ENCODE results near the gene FBXL5.

The FBXL5 gene

GRCh38 chr4:15702941-15703403 is 47.8 kb upstream of the FBXL5 start, which contains the start of gene BST1:
Gene BST1, plus strand, starts transcription at chr4:15703065. Its CDS starts 80 bp downstream, at chr4:15703145.
- Histone ChIP-seq H2AFZ (ENCODE audit: low read depth, low read length, severe bottlenecking) (no peak within 1 kb of the TSS), H3K36me3 (ENCODE audit: low read length) (no peaks in the 10 kb centered on the region), H3K4me2 (ENCODE audit: low read depth, low read length, poor library complexity, severe bottlenecking) (peak within 1 kb of the TSS; percentile 22), H4K20me1 (ENCODE audit: low read depth, low read length) (no peaks in the 10 kb centered on the region), H3K27ac (ENCODE audit: low read depth, low read length) (no peak within 1 kb of the TSS), H3K27me3 (ENCODE audit: low read length) (no peaks in the 10 kb centered on the region), H3F3A (ENCODE audit: insufficient read depth) (no peaks in the 10 kb centered on the region), H3K79me2 (ENCODE audit: insufficient read depth, low read length) (no peaks in the 10 kb centered on the region), H3K9ac (ENCODE audit: low read length) (no peak within 1 kb of the TSS), H3K4me3 (ENCODE audit: insufficient read depth, low read length, poor library complexity, severe bottlenecking) (no peak within 1 kb of the TSS), H3K9me3 (ENCODE audit: insufficient read depth, low read length) (no peaks in the 10 kb centered on the region), H3K9me2 (replicated peaks; ENCODE audit: insufficient read depth, low read length) (no peaks in the 10 kb centered on the region)
- TF ChIP-seq EZH2phosphoT487 (conservative IDR thresholded peaks at IDR 0.05; ENCODE audit: low read length): no peak
- TF ChIP-seq CTCF (IDR thresholded peaks at IDR 0.05; ENCODE audit: insufficient read depth, low read length, poor library complexity, severe bottlenecking): no peak

- Histone ChIP-seq H3K36me3 (ENCODE audit: low read length) (no peaks in the 10 kb centered on the region), H3K79me2 (ENCODE audit: insufficient read depth, low read length) (no peaks in the 10 kb centered on the region), H3K4me2 (ENCODE audit: low read depth, low read length, poor library complexity, severe bottlenecking) (no peak overlapping the region), H3K9me2 (replicated peaks; ENCODE audit: insufficient read depth, low read length) (no peaks in the 10 kb centered on the region), H4K20me1 (ENCODE audit: low read depth, low read length) (no peaks in the 10 kb centered on the region), H2AFZ (ENCODE audit: low read depth, low read length, severe bottlenecking) (no peak overlapping the region), H3K4me3 (ENCODE audit: insufficient read depth, low read length, poor library complexity, severe bottlenecking) (no peak overlapping the region), H3K27ac (ENCODE audit: low read depth, low read length) (no peak overlapping the region), H3K27me3 (ENCODE audit: low read length) (no peaks in the 10 kb centered on the region), H3K9me3 (ENCODE audit: insufficient read depth, low read length) (no peaks in the 10 kb centered on the region), H3F3A (ENCODE audit: insufficient read depth) (no peaks in the 10 kb centered on the region), H3K9ac (ENCODE audit: low read length) (no peak overlapping the region)
- no peak for TF ChIP-seq CTCF (IDR thresholded peaks at IDR 0.05; ENCODE audit: insufficient read depth, low read length, poor library complexity, severe bottlenecking)
- no peak for TF ChIP-seq EZH2phosphoT487 (conservative IDR thresholded peaks at IDR 0.05; ENCODE audit: low read length)
Measured at GRCh38 chr4:15696866-15697265, 41.7 kb upstream of the FBXL5 start.

- H2AFZ ChIP-seq (ENCODE audit: low read depth, low read length, severe bottlenecking): no peak overlapping the region
- no peaks in the 10 kb centered on the region for H3K27me3 ChIP-seq (ENCODE audit: low read length)
- no peaks in the 10 kb centered on the region for H3K9me2 ChIP-seq (replicated peaks; ENCODE audit: insufficient read depth, low read length)
- H3K4me3 ChIP-seq (ENCODE audit: insufficient read depth, low read length, poor library complexity, severe bottlenecking): no peak overlapping the region
- H3K36me3 ChIP-seq (ENCODE audit: low read length): no peaks in the 10 kb centered on the region
- no peak overlapping the region for H3K27ac ChIP-seq (ENCODE audit: low read depth, low read length)
- no peak overlapping the region for H3K9ac ChIP-seq (ENCODE audit: low read length)
- H3K79me2 ChIP-seq (ENCODE audit: insufficient read depth, low read length): no peaks in the 10 kb centered on the region
- no peaks in the 10 kb centered on the region for H4K20me1 ChIP-seq (ENCODE audit: low read depth, low read length)
- TF ChIP-seq CTCF (IDR thresholded peaks at IDR 0.05; ENCODE audit: insufficient read depth, low read length, poor library complexity, severe bottlenecking): no peak
- TF ChIP-seq EZH2phosphoT487 (conservative IDR thresholded peaks at IDR 0.05; ENCODE audit: low read length): no peak
- H3K9me3 ChIP-seq (ENCODE audit: insufficient read depth, low read length): no peaks in the 10 kb centered on the region
- H3F3A ChIP-seq (ENCODE audit: insufficient read depth): no peaks in the 10 kb centered on the region
- H3K4me2 ChIP-seq (ENCODE audit: low read depth, low read length, poor library complexity, severe bottlenecking): no peak overlapping the region
Measured at GRCh38 chr4:15695729-15696128, 40.6 kb upstream of the FBXL5 start.
